ENCODE data around the gene EXOC1. TPM values are rescaled to one million over a fixed set of nuclear protein-coding genes. Genes with fewer than 3 reads are reported as not detected.
A peak's percentile ranks its signal among the peaks of the same experiment; 100 is the strongest.

The EXOC1 gene
- total RNA-seq, 1 donor from 2014 or later = 31.8 TPM

DNA sequence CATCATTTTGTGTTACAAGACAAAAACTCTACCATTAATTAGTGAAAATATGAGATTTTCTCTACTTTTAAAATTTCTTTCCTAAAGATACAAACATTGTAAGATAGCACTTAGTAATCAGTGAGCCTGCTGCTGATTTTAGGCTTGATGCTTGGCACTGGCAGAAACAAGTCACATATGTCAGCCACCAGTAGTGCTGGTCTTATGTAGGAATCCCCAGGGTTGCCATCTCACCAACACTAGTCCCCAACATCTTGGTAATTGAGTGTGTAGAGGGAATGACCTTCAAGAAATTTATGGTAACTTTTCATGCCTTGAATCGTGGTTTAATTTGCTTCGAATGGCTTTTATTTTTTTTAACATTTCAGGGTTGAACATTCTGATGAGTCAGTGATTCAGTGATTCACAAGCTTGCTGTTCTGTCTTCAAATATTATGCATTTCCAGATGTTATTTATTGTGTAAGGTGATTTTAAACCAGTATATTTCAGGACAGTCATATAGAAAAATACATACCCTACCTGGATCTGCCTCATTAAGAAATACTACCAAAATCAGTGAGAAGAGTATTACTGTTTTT is 11.9 kb downstream of the EXOC1 start:
- H3K4me1 Mint-ChIP-seq (ENCODE audit: unreplicated experiment) = peaks cover 28% of the 10 kb centered on the region
- DNase-seq (ENCODE audit: extremely low spot score, unreplicated experiment) = no peak

DNA sequence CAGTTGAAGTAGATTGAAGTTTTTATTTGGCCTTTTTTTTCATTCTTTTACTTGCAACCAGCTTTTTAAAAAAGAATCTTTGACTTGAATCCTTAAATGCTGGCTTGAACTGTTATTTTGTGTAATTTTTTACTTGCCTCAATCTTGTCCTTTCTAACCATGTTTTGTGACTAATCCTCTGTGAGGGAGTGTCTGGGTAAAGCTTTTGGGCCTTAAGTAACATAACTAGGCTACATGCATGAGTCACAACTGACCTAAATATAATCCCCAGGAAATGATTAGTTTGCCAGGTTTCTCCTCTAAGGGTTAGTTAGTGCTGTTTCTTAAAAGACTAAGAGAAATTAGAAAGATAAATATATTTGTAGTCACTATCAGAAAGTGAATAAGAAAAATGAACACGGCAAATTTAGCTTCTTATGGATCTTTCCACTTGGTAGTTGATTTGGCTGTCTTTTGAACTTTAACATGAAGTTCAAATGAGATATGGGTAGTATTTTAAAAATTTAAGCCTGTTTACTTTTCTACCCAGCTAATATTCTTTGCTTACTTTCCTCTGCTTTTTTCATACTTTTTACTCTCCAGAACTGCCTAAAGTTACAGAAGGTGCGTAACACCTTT is 13.0 kb downstream of the EXOC1 start:
- no peak overlapping the region for H3K4me3 Mint-ChIP-seq (ENCODE audit: unreplicated experiment)
- H3K36me3 Mint-ChIP-seq (ENCODE audit: unreplicated experiment) = peaks cover 25% of the 10 kb centered on the region
- TF ChIP-seq, protein P1, sequence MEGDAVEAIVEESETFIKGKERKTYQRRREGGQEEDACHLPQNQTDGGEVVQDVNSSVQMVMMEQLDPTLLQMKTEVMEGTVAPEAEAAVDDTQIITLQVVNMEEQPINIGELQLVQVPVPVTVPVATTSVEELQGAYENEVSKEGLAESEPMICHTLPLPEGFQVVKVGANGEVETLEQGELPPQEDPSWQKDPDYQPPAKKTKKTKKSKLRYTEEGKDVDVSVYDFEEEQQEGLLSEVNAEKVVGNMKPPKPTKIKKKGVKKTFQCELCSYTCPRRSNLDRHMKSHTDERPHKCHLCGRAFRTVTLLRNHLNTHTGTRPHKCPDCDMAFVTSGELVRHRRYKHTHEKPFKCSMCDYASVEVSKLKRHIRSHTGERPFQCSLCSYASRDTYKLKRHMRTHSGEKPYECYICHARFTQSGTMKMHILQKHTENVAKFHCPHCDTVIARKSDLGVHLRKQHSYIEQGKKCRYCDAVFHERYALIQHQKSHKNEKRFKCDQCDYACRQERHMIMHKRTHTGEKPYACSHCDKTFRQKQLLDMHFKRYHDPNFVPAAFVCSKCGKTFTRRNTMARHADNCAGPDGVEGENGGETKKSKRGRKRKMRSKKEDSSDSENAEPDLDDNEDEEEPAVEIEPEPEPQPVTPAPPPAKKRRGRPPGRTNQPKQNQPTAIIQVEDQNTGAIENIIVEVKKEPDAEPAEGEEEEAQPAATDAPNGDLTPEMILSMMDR (IDR thresholded peaks at IDR 0.05) = no peak
- DNase-seq (ENCODE audit: extremely low spot score, unreplicated experiment) = no peak
- H3K4me1 Mint-ChIP-seq (ENCODE audit: unreplicated experiment) = peaks cover 28% of the 10 kb centered on the region
- H3K9me3 Mint-ChIP-seq (ENCODE audit: unreplicated experiment) = no peaks in the 10 kb centered on the region
- no peaks in the 10 kb centered on the region for H3K27me3 Mint-ChIP-seq (ENCODE audit: unreplicated experiment)
- peak overlapping the region; percentile 93 for H3K27ac Mint-ChIP-seq (ENCODE audit: unreplicated experiment)

More for the DNA sequence above, 11.9 kb downstream of the EXOC1 start:
- Mint-ChIP-seq H3K27me3 (ENCODE audit: unreplicated experiment) (no peaks in the 10 kb centered on the region), H3K4me3 (ENCODE audit: unreplicated experiment) (peak overlapping the region; percentile 27), H3K36me3 (ENCODE audit: unreplicated experiment) (peaks cover 26% of the 10 kb centered on the region), H3K27ac (ENCODE audit: unreplicated experiment) (peak overlapping the region; percentile 93), H3K9me3 (ENCODE audit: unreplicated experiment) (no peaks in the 10 kb centered on the region)
- TF ChIP-seq, protein P1 (IDR thresholded peaks at IDR 0.05) = no peak

DNA sequence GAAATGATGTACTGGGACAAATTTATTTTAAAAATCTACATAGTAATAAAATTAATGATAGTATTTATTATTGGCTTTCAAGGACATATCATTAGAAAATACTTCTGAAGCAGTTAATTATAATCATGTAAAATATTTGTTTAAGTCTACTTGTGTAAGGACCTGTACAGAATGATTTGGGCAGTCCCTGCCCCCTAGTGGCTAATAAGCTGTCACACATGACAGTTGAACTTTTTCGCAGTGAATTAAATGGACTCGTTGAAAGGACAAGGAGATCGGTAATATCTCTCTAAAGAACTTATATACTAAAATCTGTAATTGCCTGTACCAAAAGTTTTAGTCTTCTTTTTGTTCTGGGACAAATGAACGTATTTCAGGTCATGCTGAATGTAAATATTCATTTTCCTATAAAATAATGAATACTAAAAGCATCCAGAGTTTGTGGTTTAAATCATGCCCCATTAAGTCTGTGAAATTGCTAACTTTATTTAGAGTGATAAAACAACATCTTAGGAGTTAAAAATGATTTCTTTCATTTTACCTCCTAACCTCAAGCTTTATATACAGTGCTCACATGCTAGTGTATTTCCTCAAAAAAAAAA is 13.6 kb downstream of the EXOC1 start:
- H3K9me3 Mint-ChIP-seq (ENCODE audit: unreplicated experiment) = no peaks in the 10 kb centered on the region
- H3K27ac Mint-ChIP-seq (ENCODE audit: unreplicated experiment) = peak overlapping the region; percentile 93
- no peak for DNase-seq (ENCODE audit: extremely low spot score, unreplicated experiment)
- no peak overlapping the region for H3K4me3 Mint-ChIP-seq (ENCODE audit: unreplicated experiment)
- H3K27me3 Mint-ChIP-seq (ENCODE audit: unreplicated experiment) = no peaks in the 10 kb centered on the region
- H3K36me3 Mint-ChIP-seq (ENCODE audit: unreplicated experiment) = peaks cover 25% of the 10 kb centered on the region
- H3K4me1 Mint-ChIP-seq (ENCODE audit: unreplicated experiment) = peaks cover 28% of the 10 kb centered on the region
- TF ChIP-seq, protein P1 (IDR thresholded peaks at IDR 0.05) = peak; percentile 84

DNA sequence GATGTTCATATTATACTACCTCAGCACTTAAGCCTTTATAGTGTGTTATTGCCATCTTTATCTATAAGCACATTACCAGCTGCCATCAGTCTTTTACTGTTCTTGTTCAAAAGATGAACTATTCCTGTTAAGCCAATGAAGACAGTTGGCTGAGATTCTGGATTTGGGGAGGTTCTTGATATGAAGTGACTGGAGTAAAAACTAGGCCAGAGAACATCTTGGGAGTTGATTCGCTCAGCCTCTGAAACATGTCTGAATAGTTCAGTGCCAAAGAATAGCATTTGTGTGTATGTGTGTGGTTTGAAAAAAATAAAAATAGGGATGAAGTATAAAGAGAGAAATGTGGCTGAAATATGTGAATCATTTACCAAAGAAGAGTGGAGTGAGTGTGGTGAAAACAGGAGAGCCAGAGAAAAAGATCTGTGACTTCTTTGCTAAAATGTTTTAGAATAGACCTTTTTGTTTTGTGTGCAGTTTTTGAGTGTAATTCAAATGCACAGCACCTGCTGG is 15.2 kb downstream of the EXOC1 start:
- Mint-ChIP-seq H3K4me3 (ENCODE audit: unreplicated experiment) (no peak overlapping the region), H3K9me3 (ENCODE audit: unreplicated experiment) (no peaks in the 10 kb centered on the region), H3K27ac (ENCODE audit: unreplicated experiment) (no peak overlapping the region), H3K27me3 (ENCODE audit: unreplicated experiment) (no peaks in the 10 kb centered on the region), H3K36me3 (ENCODE audit: unreplicated experiment) (peaks cover 32% of the 10 kb centered on the region), H3K4me1 (ENCODE audit: unreplicated experiment) (peaks cover 28% of the 10 kb centered on the region)
- TF ChIP-seq, protein P1 (IDR thresholded peaks at IDR 0.05) = no peak
- no peak for DNase-seq (ENCODE audit: extremely low spot score, unreplicated experiment)

DNA sequence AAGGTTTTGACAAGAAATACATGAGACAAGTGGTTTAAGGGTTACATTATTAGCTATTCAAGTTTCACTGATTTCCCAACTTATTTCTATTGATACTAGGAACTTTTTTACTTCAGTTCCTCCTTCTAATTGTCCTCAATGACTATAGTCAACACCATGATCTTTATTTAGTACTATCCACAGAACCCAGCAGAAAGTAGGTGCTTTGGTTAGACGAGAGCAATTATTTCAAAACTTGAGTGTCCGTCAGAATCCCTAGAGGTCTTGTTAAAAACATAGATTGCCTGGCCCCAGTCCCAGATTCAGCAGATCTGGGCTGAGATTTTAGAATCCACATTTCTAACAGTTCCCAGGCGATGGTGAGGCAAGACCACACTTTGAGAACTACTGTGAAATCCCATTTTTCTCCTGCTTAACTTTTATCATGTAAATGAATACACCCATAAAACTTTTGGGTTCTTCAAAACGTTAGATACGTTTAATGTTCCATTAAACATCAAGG is 17.9 kb downstream of the EXOC1 start:
- Mint-ChIP-seq H3K4me1 (ENCODE audit: unreplicated experiment) (peaks cover 11% of the 10 kb centered on the region), H3K4me3 (ENCODE audit: unreplicated experiment) (no peak overlapping the region), H3K27ac (ENCODE audit: unreplicated experiment) (no peak overlapping the region), H3K36me3 (ENCODE audit: unreplicated experiment) (peaks cover 40% of the 10 kb centered on the region), H3K9me3 (ENCODE audit: unreplicated experiment) (no peaks in the 10 kb centered on the region), H3K27me3 (ENCODE audit: unreplicated experiment) (no peaks in the 10 kb centered on the region)
- no peak for DNase-seq (ENCODE audit: extremely low spot score, unreplicated experiment)
- TF ChIP-seq, protein P1 (IDR thresholded peaks at IDR 0.05) = no peak

Data from osteocyte (in vitro differentiated cells).